ENCODE results near the gene NTF3.

The NTF3 gene

DNA sequence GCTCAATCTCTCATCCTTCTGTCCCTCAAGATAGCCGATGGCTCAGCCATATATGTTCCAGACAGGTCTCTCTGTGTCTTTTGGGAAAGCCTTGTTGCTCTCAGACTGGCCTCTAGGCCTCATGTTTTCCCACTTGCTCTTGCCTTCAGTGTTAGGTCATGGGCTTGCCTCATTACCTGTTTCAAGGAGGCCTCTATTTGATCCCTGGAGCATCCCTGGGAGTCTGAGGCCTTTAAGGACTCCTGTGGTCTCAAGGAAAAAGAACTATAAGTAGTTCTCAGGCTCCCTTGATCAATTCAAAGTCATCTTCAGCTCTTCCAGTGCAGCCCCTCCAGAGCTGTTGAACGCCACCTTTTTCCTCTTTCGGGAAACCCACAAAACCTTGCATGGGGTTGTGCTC is 47.9 kb downstream of the NTF3 start:
- no peak for TF ChIP-seq POLR2AphosphoS5 (IDR thresholded peaks at IDR 0.05; ENCODE audit: low read depth, low read length)
- no peak for TF ChIP-seq SIN3A (IDR thresholded peaks at IDR 0.05; ENCODE audit: borderline replicate concordance, insufficient read depth, low read length)
- no peak for TF ChIP-seq FOXP2 (optimal IDR thresholded peaks at IDR 0.05; ENCODE audit: borderline replicate concordance, extremely low read depth, extremely low read length, insufficient read depth)
- no peak for TF ChIP-seq TAF1 (IDR thresholded peaks at IDR 0.05; ENCODE audit: borderline replicate concordance, insufficient read depth, low read length)
- TF ChIP-seq, protein P1, sequence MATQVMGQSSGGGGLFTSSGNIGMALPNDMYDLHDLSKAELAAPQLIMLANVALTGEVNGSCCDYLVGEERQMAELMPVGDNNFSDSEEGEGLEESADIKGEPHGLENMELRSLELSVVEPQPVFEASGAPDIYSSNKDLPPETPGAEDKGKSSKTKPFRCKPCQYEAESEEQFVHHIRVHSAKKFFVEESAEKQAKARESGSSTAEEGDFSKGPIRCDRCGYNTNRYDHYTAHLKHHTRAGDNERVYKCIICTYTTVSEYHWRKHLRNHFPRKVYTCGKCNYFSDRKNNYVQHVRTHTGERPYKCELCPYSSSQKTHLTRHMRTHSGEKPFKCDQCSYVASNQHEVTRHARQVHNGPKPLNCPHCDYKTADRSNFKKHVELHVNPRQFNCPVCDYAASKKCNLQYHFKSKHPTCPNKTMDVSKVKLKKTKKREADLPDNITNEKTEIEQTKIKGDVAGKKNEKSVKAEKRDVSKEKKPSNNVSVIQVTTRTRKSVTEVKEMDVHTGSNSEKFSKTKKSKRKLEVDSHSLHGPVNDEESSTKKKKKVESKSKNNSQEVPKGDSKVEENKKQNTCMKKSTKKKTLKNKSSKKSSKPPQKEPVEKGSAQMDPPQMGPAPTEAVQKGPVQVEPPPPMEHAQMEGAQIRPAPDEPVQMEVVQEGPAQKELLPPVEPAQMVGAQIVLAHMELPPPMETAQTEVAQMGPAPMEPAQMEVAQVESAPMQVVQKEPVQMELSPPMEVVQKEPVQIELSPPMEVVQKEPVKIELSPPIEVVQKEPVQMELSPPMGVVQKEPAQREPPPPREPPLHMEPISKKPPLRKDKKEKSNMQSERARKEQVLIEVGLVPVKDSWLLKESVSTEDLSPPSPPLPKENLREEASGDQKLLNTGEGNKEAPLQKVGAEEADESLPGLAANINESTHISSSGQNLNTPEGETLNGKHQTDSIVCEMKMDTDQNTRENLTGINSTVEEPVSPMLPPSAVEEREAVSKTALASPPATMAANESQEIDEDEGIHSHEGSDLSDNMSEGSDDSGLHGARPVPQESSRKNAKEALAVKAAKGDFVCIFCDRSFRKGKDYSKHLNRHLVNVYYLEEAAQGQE (IDR thresholded peaks at IDR 0.05; ENCODE audit: insufficient read depth in 1 of 2, low read depth in 2 of 2, low read length in 2 of 2): no peak

DNA sequence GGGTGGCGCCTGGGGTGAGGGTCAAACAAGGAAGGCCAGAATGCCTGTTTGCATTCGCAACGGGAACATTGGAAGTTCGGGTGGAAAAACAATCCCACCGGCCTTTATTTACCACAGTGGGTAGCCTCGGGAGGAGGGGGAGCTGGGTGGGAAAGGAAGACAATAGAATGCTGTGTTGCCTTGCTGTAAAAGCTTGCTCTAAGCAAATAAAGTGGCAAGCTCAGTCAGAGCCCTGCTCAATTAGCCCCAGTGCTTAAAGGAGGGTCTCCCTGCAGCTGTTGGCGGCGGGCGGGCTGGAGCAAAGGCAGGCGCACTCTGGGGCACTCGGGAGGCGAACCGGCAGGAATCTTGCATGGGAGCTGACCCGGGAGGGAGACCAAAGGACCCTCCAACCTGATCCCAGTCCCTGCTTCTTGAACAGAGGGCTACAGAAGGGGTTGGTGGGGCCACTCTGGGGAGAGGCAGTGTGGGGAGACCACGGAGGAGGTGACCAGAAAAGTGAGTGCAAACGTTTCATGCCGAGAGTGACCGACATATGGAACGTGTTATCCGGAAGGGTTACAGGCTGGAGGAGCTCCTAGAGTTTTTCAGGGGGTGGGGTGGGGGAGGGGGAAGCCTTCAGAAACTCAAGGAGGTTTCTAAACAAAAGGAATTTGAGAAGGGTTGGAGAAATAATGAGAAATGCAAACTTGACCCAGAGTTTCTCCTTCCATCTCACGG is 48.5 kb downstream of the NTF3 start:
- TF ChIP-seq POLR2AphosphoS5 (IDR thresholded peaks at IDR 0.05; ENCODE audit: low read depth, low read length): no peak
- TF ChIP-seq FOXP2 (optimal IDR thresholded peaks at IDR 0.05; ENCODE audit: borderline replicate concordance, extremely low read depth, extremely low read length, insufficient read depth): no peak
- TF ChIP-seq, protein P1 (IDR thresholded peaks at IDR 0.05; ENCODE audit: insufficient read depth in 1 of 2, low read depth in 2 of 2, low read length in 2 of 2): no peak
- no peak for TF ChIP-seq SIN3A (IDR thresholded peaks at IDR 0.05; ENCODE audit: borderline replicate concordance, insufficient read depth, low read length)
- TF ChIP-seq TAF1 (IDR thresholded peaks at IDR 0.05; ENCODE audit: borderline replicate concordance, insufficient read depth, low read length): no peak

DNA sequence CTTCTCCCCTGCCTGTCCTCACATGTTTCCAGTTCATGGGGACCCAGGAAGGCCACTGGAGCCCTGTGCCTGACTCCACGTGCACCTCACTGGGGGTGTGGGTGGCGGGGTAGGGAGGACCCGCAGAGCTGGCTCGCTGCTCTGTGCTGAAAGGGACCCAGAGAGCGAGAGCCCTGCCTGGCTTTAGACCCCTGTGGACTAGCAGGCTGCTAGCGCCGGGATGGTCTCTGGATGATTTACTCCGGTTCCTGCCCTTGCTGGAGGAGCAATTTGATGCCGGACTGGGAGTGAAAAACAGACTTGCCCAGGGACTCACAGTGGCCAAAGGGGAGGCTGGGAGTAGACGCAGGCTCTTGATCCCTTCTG is 49.0 kb downstream of the NTF3 start:
- TF ChIP-seq TAF1 (IDR thresholded peaks at IDR 0.05; ENCODE audit: borderline replicate concordance, insufficient read depth, low read length): no peak
- TF ChIP-seq FOXP2 (optimal IDR thresholded peaks at IDR 0.05; ENCODE audit: borderline replicate concordance, extremely low read depth, extremely low read length, insufficient read depth): no peak
- TF ChIP-seq, protein P1 (IDR thresholded peaks at IDR 0.05; ENCODE audit: insufficient read depth in 1 of 2, low read depth in 2 of 2, low read length in 2 of 2): no peak
- no peak for TF ChIP-seq POLR2AphosphoS5 (IDR thresholded peaks at IDR 0.05; ENCODE audit: low read depth, low read length)
- no peak for TF ChIP-seq SIN3A (IDR thresholded peaks at IDR 0.05; ENCODE audit: borderline replicate concordance, insufficient read depth, low read length)

DNA sequence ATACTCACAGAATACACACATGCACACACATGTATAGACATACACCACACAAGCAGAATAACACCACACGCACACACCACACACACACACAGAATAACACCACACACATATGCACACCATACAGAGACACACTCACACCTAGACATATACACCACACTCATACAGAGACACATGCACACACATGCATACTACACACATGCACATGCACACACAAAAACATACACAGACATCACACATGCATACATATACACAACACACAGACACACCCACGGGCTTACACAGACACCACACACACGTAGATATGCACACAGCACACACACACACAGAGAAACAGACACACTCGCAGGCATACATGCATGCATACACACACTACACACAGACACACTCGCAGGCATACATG is 49.7 kb downstream of the NTF3 start:
- TF ChIP-seq POLR2AphosphoS5 (IDR thresholded peaks at IDR 0.05; ENCODE audit: low read depth, low read length) (no peak), TAF1 (IDR thresholded peaks at IDR 0.05; ENCODE audit: borderline replicate concordance, insufficient read depth, low read length) (no peak), FOXP2 (optimal IDR thresholded peaks at IDR 0.05; ENCODE audit: borderline replicate concordance, extremely low read depth, extremely low read length, insufficient read depth) (no peak), SIN3A (IDR thresholded peaks at IDR 0.05; ENCODE audit: borderline replicate concordance, insufficient read depth, low read length) (no peak)
- TF ChIP-seq, protein P1 (IDR thresholded peaks at IDR 0.05; ENCODE audit: insufficient read depth in 1 of 2, low read depth in 2 of 2, low read length in 2 of 2): no peak

Data from PFSK-1 (cell line).